GM19397 (cell line): ENCODE data around the gene SALL3.

ENCODE experiments used
- ATAC-seq: cut with Tn5 transposase; IDR thresholded peaks from one replicate; pipeline ENCODE4 v1.9.1; 2021; ENCODE audit warnings: mild to moderate bottlenecking, moderate library complexity; ENCODE audit not compliant: unreplicated experiment

The SALL3 gene

GRCh38 chr18:78965260-78965659, 14.4 kb upstream of the SALL3 start:
- no peak for ATAC-seq

- no peak for ATAC-seq
These were observed 13.5 kb upstream of the SALL3 start for GRCh38 chr18:78965917-78966792.

- ATAC-seq = no peak
These were observed 12.9 kb upstream of the SALL3 start for GRCh38 chr18:78966793-78967106.

GRCh38 chr18:78967692-78968091, 11.9 kb upstream of the SALL3 start:
- ATAC-seq = no peak

- ATAC-seq = no peak
These were observed 9.9 kb upstream of the SALL3 start for GRCh38 chr18:78969574-78970315.

GRCh38 chr18:78970774-78971333, 8.8 kb upstream of the SALL3 start:
- no peak for ATAC-seq

GRCh38 chr18:78971511-78972245, 7.9 kb upstream of the SALL3 start:
- no peak for ATAC-seq

- no peak for ATAC-seq
These were observed 7.2 kb upstream of the SALL3 start for GRCh38 chr18:78972385-78972918.

GRCh38 chr18:78972930-78973331, 6.7 kb upstream of the SALL3 start:
- no peak for ATAC-seq

GRCh38 chr18:78973357-78974083, 6.1 kb upstream of the SALL3 start:
- no peak for ATAC-seq

- no peak for ATAC-seq
These were observed 5.4 kb upstream of the SALL3 start for GRCh38 chr18:78974115-78974761.

- no peak for ATAC-seq
These were observed 4.3 kb upstream of the SALL3 start for GRCh38 chr18:78975292-78975691.

GRCh38 chr18:78975699-78976335, 3.8 kb upstream of the SALL3 start:
- ATAC-seq = no peak

- ATAC-seq = no peak
These were observed 2.6 kb upstream of the SALL3 start for GRCh38 chr18:78976765-78977636.

- no peak for ATAC-seq
These were observed 1.8 kb upstream of the SALL3 start for GRCh38 chr18:78977637-78978348.

GRCh38 chr18:78978349-78979055, 1.1 kb upstream of the SALL3 start:
- ATAC-seq = no peak

GRCh38 chr18:78979056-78979729, 425 bp upstream of the SALL3 start:
- ATAC-seq = no peak
